Osteocyte (in vitro differentiated cells): ENCODE results near the gene KAZN. TPM values are rescaled to one million over a fixed set of nuclear protein-coding genes. Genes with fewer than 3 reads are reported as not detected.

ENCODE experiments used
- DNase-seq: peaks from one replicate; pipeline ENCODE4 v3.0.0; 2021; ENCODE audit warnings: mixed read lengths; ENCODE audit not compliant: unreplicated experiment; ENCODE audit errors: extremely low spot score
- H3K27ac Mint-ChIP-seq: one replicate; pipeline ENCODE4 v1.8.0; 2021; ENCODE audit warnings: mild to moderate bottlenecking, mixed read lengths; ENCODE audit not compliant: unreplicated experiment
- H3K27me3 Mint-ChIP-seq: one replicate; pipeline ENCODE4 v1.8.0; 2021; ENCODE audit warnings: mixed read lengths; ENCODE audit not compliant: unreplicated experiment
- H3K36me3 Mint-ChIP-seq: one replicate; pipeline ENCODE4 v1.8.0; 2021; ENCODE audit warnings: mixed read lengths; ENCODE audit not compliant: unreplicated experiment
- H3K4me1 Mint-ChIP-seq: one replicate; pipeline ENCODE4 v1.8.0; 2021; ENCODE audit warnings: mixed read lengths; ENCODE audit not compliant: unreplicated experiment
- H3K4me3 Mint-ChIP-seq: one replicate; pipeline ENCODE4 v1.8.0; 2021; ENCODE audit warnings: mild to moderate bottlenecking, moderate library complexity, mixed read lengths; ENCODE audit not compliant: unreplicated experiment
- H3K9me3 Mint-ChIP-seq: one replicate; pipeline ENCODE4 v1.8.0; 2021; ENCODE audit warnings: mixed read lengths; ENCODE audit not compliant: unreplicated experiment
- CTCF ChIP-seq: fragments of 200-600 bp; sonication (generic); IDR thresholded peaks from 2 replicates; pipeline ENCODE4 v1.5.0; 2021; ENCODE audit warnings: antibody characterized with exemption, mild to moderate bottlenecking, moderate library complexity
- total RNA-seq: library from RNA; stranded (reverse); gene quantifications from 2 replicates; pipeline ENCODE4 v1.2.1, GENCODE V29; 2021

KAZN gene
- total RNA-seq, 1 donor from 2014 or later = 47.1 TPM

GRCh38 chr1:14872762-14873161 is 274.3 kb downstream of the KAZN start:
- no peaks in the 10 kb centered on the region for H3K36me3 Mint-ChIP-seq
- H3K27me3 Mint-ChIP-seq = peaks cover 10% of the 10 kb centered on the region
- no peak for DNase-seq
- no peak overlapping the region for H3K27ac Mint-ChIP-seq
- no peaks in the 10 kb centered on the region for H3K4me1 Mint-ChIP-seq
- TF ChIP-seq CTCF = no peak
- no peak overlapping the region for H3K4me3 Mint-ChIP-seq
- no peaks in the 10 kb centered on the region for H3K9me3 Mint-ChIP-seq

GRCh38 chr1:14873677-14874076 is 275.2 kb downstream of the KAZN start:
- no peak for DNase-seq
- Mint-ChIP-seq H3K4me3 (no peak overlapping the region), H3K4me1 (no peaks in the 10 kb centered on the region), H3K36me3 (no peaks in the 10 kb centered on the region), H3K27ac (no peak overlapping the region), H3K27me3 (peaks cover 10% of the 10 kb centered on the region), H3K9me3 (no peaks in the 10 kb centered on the region)
- TF ChIP-seq CTCF = no peak

- no peak overlapping the region for H3K4me3 Mint-ChIP-seq
- TF ChIP-seq CTCF = no peak
- no peaks in the 10 kb centered on the region for H3K9me3 Mint-ChIP-seq
These were observed 277.3 kb downstream of the KAZN start for GRCh38 chr1:14875524-14876509.

GRCh38 chr1:14876747-14877146 is 278.3 kb downstream of the KAZN start:
- Mint-ChIP-seq H3K27ac (no peak overlapping the region), H3K9me3 (no peaks in the 10 kb centered on the region), H3K4me1 (no peaks in the 10 kb centered on the region), H3K4me3 (no peak overlapping the region), H3K36me3 (no peaks in the 10 kb centered on the region), H3K27me3 (peaks cover 5% of the 10 kb centered on the region)
- TF ChIP-seq CTCF = no peak
- no peak for DNase-seq

More at GRCh38 chr1:14875524-14876509, 277.3 kb downstream of the KAZN start:
- peaks cover 8% of the 10 kb centered on the region for H3K27me3 Mint-ChIP-seq
- no peak for DNase-seq
- H3K36me3 Mint-ChIP-seq = no peaks in the 10 kb centered on the region
- no peak overlapping the region for H3K27ac Mint-ChIP-seq
- no peaks in the 10 kb centered on the region for H3K4me1 Mint-ChIP-seq

GRCh38 chr1:14877224-14877623 is 278.7 kb downstream of the KAZN start:
- H3K36me3 Mint-ChIP-seq = no peaks in the 10 kb centered on the region
- no peaks in the 10 kb centered on the region for H3K4me1 Mint-ChIP-seq
- H3K27me3 Mint-ChIP-seq = peaks cover 5% of the 10 kb centered on the region
- H3K4me3 Mint-ChIP-seq = no peak overlapping the region
- DNase-seq = no peak
- no peaks in the 10 kb centered on the region for H3K9me3 Mint-ChIP-seq
- no peak overlapping the region for H3K27ac Mint-ChIP-seq
- TF ChIP-seq CTCF = no peak
